ENCODE results near the gene ALG9.

The ALG9 gene

GRCh38 chr11:111765320-111765983, 105.9 kb downstream of the ALG9 start:
- no peak for DNase-seq (ENCODE audit: low read depth)

DNA sequence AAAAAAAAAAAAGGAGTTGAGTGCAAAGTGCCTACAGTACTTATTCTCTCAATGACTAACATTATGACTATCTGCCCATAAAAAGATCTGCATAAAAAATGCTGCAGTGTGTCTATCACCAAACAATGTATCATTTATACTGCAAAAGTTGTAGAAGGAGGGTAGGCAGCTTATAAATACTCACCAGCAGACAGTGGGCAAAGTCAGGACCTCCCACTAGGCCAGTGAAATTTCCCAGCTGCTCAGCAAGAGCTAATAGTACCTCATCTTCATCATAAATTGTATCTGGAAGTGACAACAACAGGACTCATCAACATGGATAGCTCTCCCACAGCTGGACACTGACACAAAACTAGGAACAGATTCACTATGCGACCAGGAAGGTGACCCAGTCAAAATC, 106.8 kb downstream of the ALG9 start:
- DNase-seq (ENCODE audit: low read depth) = no peak

DNA sequence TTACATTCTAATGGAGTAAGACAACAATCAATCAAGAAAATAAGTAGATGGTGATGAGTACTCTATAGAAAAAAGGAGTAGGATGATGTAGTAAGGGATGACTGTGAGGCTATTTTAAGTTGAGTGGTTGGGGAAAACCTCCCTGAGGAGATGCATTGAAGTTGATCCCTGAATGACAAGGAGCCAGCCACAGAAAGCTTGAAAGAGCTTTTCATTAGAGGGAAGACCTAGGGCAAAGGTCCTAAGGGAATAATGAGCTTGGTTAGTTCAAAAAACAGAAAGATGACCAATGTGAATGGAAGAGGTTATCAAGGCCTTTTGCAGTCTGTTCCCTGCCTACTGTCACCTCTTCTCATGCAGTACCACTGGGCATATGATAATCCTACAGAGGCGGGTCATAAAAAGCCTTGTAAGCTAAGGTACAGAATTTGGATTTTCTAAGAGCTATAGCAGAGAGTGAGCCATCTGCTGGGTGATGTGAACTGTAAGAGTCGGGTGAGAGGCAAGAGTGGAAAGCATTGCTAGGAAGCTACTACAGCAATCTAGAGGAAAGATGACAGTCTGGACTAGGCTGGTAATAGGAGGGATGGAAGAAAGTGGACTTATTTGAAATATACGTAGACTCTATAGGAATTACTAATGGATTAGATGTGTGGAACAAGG, 108.3 kb downstream of the ALG9 start:
- no peak for DNase-seq (ENCODE audit: low read depth)

- no peak for DNase-seq (ENCODE audit: low read depth)
These were observed 108.9 kb downstream of the ALG9 start for GRCh38 chr11:111762526-111762925.

GRCh38 chr11:111761036-111761435, 110.3 kb downstream of the ALG9 start:
- no peak for DNase-seq (ENCODE audit: low read depth)

DNA sequence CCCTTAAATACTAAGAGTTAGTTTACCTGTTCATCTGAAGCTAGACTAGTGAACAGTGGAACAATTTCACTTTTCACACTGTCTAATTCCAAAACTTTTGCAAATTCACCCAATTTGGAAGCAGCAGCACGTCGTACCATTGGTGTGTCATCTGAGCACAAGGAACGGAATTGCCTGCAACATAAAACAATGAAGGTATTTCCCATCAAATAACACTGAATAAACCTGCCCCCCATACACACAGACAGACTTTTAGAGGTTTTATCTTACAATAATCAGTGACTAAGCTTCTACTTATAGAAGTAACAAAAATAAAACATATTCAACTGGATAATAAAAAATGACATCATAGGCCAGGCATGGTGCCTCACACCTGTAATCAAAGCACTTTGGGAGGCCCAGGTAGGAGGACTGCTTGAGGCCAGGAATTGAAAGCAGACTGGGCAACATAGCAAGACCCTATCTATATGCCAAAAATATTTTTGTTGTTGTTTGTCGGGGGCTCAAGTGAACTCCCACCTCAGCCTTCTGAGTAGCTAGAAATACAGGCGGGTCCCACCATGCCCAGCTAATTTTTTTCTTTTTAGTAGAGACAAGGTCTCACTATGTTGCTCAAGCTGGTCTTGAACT, 111.5 kb downstream of the ALG9 start:
- no peak for DNase-seq (ENCODE audit: low read depth)

- no peak for DNase-seq (ENCODE audit: low read depth)
These were observed 112.0 kb downstream of the ALG9 start for GRCh38 chr11:111759376-111759775.

DNA sequence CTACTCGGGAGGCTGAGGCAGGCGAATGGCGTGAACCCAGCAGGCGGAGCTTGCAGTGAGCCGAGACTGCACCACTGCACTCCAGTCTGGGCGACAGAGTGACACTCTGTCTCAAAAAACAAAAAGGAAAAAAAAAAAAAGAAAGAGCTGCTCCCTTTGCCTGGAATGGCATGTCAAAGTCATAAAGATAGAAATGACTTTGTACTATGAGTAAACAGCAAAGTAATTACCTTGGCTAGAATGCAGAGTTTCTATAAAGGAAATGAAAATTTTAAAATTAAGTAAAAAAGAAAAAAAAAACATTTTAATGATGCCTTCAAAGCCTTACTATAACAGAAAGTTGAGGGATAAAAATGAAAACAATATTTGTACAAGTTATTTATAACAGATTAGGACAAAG, 115.3 kb downstream of the ALG9 start:
- DNase-seq (ENCODE audit: low read depth) = no peak

GRCh38 chr11:111749646-111750045, 121.7 kb downstream of the ALG9 start:
- DNase-seq (ENCODE audit: low read depth) = no peak

DNA sequence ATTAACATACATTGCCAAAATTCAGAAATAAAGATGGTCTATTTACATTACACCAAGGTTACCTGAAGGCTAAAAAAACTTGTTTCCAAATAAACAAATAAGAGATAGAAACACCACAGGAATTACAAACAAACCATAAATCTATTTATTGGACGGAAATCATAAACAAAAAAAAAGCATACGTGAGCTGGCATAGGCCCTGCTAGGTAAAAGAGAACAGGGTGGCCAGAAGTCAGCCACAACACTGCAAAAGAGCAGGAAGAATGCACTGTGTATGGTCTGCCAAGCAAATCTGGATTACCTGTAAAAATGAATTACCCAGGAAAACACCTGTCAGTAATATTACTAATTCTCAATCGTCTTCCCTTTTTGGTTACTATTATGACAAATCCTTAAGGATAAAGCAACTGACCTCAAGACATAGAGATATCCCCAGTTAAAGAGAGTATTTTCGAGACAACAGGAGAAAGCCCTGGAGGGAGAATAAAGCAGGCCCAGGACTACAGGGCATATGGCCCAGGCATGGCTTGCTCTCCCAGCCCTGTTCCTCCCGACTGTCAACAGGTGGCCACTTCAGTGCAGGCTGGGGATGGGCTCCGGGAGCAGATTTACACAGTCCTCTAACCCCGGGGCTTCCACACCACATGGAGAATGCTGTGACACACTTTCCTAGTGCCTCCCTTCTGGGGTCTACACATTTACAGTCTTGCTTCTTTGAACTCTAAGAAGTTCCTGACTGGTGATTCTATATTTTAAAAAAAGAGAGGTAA, 123.2 kb downstream of the ALG9 start:
- no peak for DNase-seq (ENCODE audit: low read depth)

- no peak for DNase-seq (ENCODE audit: low read depth)
These were observed 125.5 kb downstream of the ALG9 start for GRCh38 chr11:111745719-111746504.

GRCh38 chr11:111743700-111744099, 127.7 kb downstream of the ALG9 start:
- no peak for DNase-seq (ENCODE audit: low read depth)

DNA sequence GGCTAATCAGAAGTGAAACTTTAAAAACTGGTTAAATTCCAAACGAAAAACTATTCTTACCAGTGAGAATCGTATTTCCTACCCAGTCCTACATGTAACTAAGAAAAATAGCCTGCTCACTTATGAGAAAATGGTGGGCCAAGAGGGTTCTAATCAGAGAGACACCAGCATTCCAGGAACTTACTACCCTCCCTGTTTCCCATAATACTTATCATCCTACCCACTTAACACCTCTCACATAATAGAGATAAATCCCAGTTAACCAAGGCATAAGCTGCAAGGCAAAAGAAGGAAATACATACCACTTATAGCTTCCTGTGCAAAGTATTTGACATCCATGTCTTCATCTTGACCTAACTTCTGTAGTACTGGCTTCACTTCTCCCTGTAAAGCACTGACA, 129.6 kb downstream of the ALG9 start:
- DNase-seq (ENCODE audit: low read depth) = no peak

DNA sequence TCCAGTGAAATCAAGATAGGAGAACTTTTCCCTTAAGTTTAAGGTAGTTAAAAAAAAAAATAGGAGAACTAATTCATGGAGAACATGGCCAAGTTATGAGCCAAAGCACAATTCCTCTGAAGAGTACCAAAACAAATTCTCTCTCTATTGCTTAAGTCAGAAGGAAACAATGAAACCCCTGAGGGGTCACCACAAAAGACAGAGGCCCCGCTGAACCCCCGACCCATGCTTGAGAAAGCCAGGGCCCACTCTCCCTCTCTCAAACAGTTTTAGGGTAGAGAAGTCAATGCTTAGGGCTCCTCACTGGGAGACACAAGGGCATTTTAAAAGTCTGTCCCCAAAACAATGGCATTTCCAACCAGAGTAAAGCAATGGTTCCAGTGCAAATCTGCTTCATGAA, 132.1 kb downstream of the ALG9 start:
- DNase-seq (ENCODE audit: low read depth) = no peak

GRCh38 chr11:111737444-111738210, 133.8 kb downstream of the ALG9 start:
- DNase-seq (ENCODE audit: low read depth) = no peak

- DNase-seq (ENCODE audit: low read depth) = no peak
These were observed 134.5 kb downstream of the ALG9 start for GRCh38 chr11:111736621-111737443.
